NB4 (cell line): ENCODE measurements around the gene KAT5.

Experiments
- CTCF ChIP-seq: IDR thresholded peaks from one replicate; pipeline ENCODE4 v1.5.1; 2012; ENCODE audit warnings: low read depth, low read length
- MYC ChIP-seq: IDR thresholded peaks from 2 replicates; pipeline ENCODE4 v1.6.1; 2011; ENCODE audit warnings: low read depth, low read length
- POLR2A ChIP-seq: IDR thresholded peaks from 2 replicates; pipeline ENCODE4 v1.6.1; 2011; ENCODE audit warnings: mild to moderate bottlenecking; ENCODE audit not compliant: insufficient read length; ENCODE audit errors: extremely low read depth

GRCh38 chr11:65764434-65764833 lies 52.4 kb downstream of the KAT5 start:
- TF ChIP-seq CTCF: no peak
- TF ChIP-seq POLR2A: no peak
- TF ChIP-seq MYC: no peak
